HT-29 (cell line): ENCODE measurements around the gene CLK3. TPM values are rescaled to one million over a fixed set of nuclear protein-coding genes. Genes with fewer than 3 reads are reported as not detected.
"Not testable (repeated sequence)": the region's sequence is repeated elsewhere in the genome, so short reads cannot be mapped to it uniquely, and the experiment has no call there.

Source experiments
- DNase-seq: peaks from one replicate; pipeline ENCODE4 v3.0.0-alpha.2; 2015; ENCODE audit warnings: low spot score
- total RNA-seq: library from RNA; depleted of rRNA; stranded (reverse); fragments of >200 nt; shearing (Covaris generic); gene quantifications from 2 replicates; pipeline ENCODE4 v1.2.3, GENCODE V29; 2014

Gene CLK3
- total RNA-seq, 1 experiment from 2014 or later, result 94.7 TPM

DNA sequence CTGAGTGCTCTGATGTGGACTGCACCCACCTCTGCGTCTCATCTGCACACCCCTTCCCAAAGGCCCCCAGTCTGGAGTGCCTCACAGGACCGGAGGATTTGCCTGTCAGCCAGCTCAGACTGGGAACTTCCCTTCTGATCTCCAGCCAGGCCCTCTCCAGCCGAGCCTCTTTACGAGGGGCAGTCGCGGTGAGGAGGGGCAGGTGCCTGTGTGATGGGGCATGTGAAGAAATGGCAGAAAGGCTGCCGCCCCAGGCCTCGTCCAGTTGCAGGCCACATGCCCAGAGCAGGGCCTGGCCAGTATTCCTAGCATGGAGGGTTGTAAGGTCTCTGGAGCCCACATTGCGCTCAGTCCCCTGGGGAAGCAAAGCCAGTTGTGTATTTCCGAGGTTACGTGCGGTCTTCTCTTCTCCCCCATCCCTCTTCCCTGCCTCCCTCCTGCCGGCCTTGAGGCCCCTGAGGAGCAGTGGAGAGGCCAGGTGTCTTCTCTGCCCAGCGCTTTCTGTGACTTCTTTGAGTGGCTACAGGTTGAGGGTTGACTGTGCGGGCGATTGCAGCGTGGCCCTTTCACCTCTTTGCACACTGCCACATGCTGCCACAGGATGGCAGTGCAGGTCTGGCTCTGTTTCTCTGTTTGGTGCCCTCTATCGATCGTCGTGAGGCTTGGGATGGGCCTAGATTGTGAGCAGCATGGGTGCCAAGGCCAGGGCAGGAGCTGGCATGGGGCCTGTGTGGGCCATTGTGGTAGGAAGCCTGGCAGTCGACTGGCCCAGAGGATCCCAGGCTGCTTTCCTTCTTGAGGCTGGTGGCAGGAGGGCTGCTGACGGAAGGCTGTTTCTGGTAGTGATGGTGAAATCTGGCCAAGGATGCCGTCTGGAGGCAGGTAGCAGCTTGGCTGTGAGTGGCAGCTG lies 5.3 kb downstream of the CLK3 start:
- DNase-seq, result peak; percentile 86

DNA sequence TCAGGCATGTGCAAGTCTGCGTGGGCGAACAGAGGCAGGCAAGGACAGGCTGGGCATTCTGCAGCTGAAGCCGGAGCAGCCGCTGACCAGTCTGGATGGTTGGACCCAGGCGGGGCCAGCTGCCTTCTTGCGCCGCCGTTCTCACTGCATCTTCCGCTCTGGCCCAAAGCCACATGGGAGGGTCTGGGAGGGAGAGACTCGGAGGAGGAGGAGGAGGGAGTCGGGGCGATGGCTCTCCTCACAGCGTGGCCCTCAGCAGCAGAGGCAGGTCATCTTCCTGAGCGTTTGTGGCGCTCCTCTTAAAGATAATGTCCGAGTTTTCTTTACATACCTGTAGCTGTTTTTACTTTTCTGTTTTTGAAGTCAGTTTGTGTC lies 5.9 kb downstream of the CLK3 start:
- no peak for DNase-seq

DNA sequence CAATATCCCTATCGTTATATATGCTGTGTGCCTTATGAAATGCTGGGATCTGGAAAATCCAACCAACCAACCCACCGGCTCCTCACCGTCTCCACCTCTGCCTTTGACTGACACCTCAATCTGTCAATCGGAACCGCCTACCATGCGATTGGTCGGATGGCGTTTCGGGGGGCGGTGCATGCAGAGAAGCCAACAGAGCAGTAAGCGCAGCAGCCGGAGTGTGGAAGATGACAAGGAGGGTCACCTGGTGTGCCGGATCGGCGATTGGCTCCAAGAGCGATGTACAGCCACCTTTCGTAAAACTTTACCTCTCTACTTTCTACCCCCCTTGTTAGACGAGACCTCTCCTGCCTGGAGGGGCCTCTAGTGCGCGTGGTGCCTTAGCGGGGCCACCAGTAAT lies 6.3 kb downstream of the CLK3 start:
- no peak for DNase-seq

GRCh38 chr15:74622758-74623157 lies 7.1 kb downstream of the CLK3 start:
- no peak for DNase-seq

GRCh38 chr15:74624020-74624602 lies 8.5 kb downstream of the CLK3 start:
- DNase-seq, result no peak

DNA sequence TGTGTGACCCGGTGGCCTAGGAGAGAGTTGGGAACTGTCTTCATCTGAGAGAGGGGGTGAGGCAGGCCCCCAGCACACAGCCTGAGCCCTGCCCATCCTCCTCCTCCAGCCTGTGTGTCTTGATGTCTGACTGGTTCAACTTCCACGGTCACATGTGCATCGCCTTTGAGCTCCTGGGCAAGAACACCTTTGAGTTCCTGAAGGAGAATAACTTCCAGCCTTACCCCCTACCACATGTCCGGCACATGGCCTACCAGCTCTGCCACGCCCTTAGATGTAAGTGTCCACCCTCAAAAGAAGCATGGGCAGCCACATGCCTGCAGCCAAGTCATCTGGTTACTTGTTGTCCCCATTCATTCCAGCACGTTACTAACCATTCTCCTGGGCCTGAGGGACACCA lies 10.1 kb downstream of the CLK3 start:
- DNase-seq, result no peak

DNA sequence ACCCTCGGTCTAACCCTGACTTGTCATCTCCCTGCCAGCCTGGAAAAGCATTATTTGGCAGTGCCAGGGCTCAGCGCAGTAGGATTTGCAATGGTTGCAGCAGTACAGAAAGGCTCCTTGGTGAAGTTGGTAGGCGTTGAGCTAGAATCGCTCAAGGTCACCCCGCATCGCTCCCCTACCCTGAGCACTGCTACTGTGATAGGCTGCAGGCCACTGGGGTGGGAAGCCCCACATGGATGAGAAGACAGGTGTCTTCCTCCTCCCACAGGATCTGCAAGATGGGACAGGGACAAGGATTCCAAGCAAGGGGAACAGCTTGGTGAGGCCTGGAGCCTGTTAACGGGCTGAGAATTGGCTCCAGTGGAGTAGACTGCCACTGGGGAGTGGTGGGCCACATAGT lies 10.7 kb downstream of the CLK3 start:
- DNase-seq, result no peak

- no peak for DNase-seq
These were observed 11.4 kb downstream of the CLK3 start for GRCh38 chr15:74626752-74627692.

GRCh38 chr15:74627766-74628165 lies 12.1 kb downstream of the CLK3 start:
- DNase-seq, result no peak

DNA sequence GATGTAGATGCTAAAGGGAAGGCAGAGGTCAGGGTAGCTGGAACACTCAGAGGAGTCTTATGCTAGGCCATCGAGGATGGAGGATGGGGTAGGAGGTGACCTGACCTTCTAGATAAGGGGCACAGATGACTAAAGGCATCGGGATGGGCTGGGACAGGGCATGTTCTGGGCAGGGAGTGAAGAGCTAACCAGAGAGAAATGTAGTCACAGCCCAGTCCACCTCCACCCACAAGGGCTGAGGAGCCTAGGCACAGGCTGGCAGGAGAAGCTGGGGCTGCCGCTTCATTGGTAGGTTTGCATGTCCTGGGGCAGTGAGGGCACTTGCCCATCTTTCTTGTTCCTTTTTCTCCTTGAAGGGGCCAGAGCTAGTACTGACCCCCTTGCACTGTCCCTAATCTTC lies 12.6 kb downstream of the CLK3 start:
- no peak for DNase-seq

DNA sequence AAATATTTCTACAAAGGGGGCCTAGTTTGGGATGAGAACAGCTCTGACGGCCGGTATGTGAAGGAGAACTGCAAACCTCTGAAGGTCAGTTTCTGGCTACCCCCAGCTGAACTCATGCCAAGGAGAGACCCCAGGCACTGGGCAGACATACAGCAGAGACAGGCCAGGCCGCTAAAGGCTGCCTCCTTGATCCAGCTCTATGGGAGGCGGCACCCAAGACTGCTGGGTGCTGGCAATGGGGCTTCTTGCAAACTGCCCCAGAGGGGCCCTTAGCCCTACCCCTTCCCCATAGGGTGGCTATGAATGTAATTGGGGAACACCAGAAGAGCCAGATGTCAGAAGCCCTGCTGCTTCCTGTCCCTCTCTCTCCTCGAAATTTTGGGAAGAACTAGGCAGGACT lies 13.3 kb downstream of the CLK3 start:
- no peak for DNase-seq

DNA sequence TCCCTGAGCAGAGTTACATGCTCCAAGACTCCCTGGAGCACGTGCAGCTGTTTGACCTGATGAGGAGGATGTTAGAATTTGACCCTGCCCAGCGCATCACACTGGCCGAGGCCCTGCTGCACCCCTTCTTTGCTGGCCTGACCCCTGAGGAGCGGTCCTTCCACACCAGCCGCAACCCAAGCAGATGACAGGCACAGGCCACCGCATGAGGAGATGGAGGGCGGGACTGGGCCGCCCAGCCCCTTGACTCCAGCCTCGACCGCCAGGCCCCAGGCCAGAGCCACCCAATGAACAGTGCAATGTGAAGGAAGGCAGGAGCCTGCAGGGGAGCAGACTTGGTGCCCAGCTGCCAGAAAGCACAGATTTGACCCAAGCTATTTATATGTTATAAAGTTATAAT lies 14.1 kb downstream of the CLK3 start:
- DNase-seq, result not testable (repeated sequence)

DNA sequence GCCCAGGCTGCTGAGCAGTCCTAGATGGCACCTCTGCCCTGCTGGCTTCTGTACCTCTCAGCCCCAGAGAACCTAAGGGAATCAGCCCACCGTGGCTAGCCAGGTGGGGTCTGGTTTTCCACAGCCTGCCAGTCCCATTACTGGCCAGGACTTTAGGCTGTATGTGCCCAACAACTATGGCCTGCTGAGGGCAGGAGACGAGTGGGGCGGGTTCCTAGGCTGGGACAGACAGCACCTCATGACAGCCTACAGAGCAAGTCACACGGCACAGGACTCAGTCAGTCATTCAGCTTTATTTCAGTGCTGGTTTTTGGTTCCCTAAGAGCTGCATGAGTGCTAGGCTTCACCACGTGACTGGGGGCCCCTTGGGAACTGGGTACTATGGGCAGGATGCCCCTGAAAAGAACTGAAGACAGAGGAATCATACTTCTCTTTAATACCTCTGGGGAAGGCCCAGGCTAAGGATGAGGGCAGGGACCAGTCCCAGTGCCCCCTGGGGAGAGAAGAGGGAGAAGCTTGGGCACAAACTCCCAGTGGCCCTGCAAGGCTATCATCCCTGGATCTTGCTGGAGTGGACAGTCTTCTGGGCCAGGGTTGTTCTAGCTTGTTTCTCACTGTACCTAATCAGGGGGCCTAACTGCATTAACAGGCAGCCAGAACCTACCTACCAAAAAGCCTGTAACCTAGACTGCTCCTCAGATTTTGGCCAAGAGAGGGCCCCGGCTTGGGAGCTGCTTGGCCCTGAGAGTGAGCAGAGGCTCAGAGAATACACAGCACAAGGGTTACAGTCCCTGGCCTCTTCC lies 14.8 kb downstream of the CLK3 start:
- no peak for DNase-seq

DNA sequence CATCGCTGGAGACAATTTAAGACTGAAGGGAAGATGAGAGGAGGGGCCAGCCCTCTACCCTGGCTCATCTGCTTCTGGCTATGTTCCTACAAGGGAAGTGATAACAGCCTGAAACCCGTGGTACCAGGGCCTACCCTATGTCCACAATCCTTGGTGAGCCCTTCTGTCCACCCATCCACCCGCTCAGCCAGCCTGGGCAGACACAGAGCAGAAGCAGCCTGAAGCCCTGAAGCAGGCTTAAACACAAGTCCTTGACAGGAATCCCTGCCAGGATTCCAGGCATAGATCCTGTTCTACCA lies 15.4 kb downstream of the CLK3 start:
- DNase-seq, result no peak

DNA sequence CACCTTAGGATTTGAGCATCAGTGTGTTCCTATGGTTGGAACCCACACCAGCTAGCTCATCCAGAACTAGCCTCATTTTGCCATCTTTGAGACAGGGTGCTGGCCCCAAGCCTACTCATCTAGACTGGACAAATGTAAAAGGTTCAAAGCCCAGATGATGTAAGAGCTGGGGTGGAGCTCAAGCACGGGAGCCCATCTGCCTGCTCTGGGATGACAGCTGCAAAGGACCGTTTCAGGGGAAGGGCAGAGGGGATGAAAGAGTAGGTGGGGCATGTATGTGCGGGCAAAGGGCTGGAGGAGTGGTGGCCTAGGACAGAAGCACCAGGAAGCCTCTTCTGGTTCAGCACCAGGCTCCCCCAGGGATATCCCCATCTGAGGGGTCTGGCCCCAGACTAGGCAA lies 15.8 kb downstream of the CLK3 start:
- DNase-seq, result no peak

DNA sequence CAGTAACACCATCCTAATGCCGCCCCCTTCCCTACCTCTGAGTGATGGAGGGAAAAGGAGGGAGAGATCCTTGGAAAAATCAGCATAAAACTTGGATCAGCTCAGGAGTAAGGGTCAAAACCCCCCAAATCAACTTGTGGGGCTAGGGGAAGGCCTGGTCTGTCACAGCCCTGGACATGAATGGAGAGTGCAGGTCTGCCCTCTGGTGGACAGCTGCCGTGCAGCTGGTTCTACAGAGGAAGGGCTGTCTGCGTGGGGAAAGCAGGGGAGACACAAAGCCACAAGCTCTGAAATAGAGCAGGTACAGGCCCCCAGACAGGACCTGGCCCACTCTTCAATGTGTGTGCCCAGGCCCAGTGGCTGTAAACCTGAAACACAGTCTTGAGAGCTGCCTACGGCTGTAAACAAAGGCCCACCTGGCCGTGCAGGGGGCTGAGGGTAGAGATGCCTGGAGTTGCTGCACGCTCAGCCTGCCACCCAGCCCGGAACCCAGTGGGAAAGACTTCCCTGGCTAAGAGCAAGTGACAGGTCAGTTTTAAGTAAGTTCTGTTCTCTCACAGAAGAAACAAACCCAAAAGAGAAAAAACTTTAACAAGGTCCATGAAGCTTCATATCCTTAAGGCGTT lies 16.4 kb downstream of the CLK3 start:
- peak; percentile 82 for DNase-seq

GRCh38 chr15:74632601-74633000 lies 17.0 kb downstream of the CLK3 start:
- no peak for DNase-seq

GRCh38 chr15:74633781-74634180 lies 18.1 kb downstream of the CLK3 start:
- DNase-seq, result no peak

DNA sequence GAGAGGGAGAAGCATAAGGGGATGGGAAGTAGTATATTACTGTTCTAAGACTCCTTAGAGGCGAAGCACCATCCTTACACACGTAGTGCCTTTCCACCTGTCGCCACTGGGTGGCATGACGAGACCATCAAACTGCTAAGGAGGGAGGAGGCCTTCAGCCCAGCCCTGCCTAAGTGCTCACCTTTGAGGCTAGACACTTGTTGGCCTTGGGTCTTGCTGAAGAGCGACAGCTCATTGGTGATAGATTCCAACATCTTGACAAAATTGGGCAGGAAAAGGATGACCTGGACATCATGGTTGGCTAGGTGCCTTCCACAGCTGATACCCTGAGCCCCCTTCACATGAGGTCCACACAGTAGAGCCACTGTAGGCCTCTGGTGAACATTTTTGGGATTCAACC lies 19.6 kb downstream of the CLK3 start:
- peak; percentile 90 for DNase-seq

DNA sequence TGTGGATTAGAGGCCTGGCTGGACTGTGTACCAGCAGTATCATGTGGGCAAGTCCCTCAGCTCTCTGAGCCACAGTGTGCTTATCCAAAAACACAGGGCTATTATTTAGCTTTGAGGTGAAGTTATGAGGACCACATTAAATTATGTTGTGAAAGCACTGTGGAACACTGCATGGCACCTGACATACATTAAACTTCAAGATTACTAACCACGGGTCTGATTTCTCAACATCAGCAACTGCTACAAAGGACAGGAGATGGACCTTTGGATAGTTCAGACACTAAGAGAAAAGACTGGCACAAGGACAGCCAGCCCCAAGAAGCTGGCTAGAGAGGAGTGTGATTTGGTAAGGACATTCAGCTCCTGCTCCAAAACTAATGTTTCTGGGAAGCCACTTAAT lies 21.3 kb downstream of the CLK3 start:
- DNase-seq, result no peak

GRCh38 chr15:74641151-74641550 lies 25.5 kb downstream of the CLK3 start:
- no peak for DNase-seq
